ENCODE data around the gene P2RY8.
"Not testable (repeated sequence)": the region's sequence is repeated elsewhere in the genome, so short reads cannot be mapped to it uniquely, and the experiment has no call there.

The P2RY8 gene

DNA sequence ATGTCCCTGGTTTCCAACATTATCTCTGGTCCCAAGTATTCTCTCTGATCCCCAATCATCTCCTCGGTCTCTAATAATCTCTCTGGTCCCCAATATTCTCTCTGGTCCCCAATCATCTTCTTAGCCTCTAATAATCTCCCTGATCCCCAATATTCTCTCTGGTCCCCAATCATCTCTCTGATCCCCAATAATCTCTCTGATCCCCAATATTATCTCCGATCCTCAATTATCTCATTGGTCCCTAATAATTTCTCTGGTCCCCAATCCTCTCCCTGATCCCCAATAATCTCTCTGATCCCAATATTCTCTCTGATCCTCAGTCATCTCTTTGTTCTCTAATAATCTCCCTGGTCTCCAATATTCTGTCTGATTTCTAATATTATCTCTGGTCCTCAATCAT, 16.6 kb downstream of the P2RY8 start:
- DNase-seq (ENCODE audit: low read depth in 2 of 3, low spot score in 1 of 3), result no peak

- DNase-seq (ENCODE audit: low read depth in 2 of 3, low spot score in 1 of 3), result no peak
These were observed 17.9 kb downstream of the P2RY8 start for GRCh38 chrX:1519022-1519497.

DNA sequence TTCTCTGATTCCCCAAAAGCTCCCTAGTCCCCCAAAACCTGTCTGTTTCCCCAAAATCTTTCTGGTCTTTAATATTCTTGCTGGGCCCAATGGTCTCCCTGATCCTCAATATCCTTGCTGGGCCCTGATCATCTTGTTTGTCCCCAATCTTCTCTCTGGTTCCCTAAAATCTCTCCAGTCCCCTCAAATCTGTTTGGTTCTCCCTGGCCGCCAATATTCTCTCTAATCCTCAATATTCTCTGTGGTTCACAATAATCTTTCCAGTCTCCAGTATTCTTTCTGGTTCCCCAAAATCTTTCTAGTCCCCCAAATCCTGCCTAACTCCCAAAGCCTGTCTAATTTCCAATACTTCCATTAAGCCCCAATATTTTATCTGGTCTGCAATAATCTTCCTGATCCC, 18.5 kb downstream of the P2RY8 start:
- DNase-seq (ENCODE audit: low read depth in 2 of 3, low spot score in 1 of 3), result no peak

DNA sequence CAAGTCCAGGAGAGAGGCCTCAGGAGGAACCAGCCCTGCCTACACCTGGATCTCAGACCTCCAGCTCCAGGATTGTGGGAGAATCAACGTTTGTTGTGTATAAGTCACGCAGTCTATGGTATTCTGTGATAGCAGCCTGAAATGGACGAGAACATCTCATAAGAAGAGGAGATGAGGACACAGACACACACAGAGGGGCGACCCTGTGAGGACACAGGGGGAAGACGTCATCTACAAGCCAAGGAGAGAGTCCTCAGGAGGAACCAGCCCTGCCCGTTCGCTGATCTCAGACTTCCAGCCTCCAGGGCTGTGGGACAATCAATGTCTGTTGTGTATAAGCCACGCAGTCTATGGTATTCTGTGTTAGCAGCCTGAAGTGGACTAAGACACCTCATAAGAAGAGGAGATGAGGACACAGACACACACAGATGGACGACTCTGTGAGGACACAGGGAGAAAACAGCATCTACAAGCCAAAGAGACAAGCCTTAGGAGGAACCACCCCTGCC, 20.3 kb downstream of the P2RY8 start:
- DNase-seq (ENCODE audit: low read depth in 2 of 3, low spot score in 1 of 3), result no peak

DNA sequence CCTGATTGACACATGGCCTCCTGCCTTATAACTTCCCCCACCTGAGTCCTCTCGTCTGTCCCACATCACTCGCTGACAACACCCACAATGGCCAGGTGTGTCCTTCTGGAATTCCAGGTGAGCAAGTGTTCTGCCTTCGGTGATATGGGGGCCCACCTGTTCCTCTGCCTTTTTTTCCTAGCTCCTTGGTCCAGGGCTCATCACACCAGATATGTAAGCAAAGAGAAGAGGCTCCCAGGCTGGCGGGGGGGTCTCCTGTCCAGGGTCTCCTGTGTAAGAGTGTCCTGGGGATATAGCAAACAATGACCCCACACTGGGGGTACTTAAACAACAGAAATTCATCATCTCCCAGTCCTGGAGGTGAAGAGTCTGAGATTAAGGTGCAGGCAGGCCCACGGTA, 25.2 kb downstream of the P2RY8 start:
- DNase-seq (ENCODE audit: low read depth in 2 of 3, low spot score in 1 of 3), result no peak

- no peak for DNase-seq (ENCODE audit: low read depth in 2 of 3, low spot score in 1 of 3)
These were observed 25.8 kb downstream of the P2RY8 start for GRCh38 chrX:1511150-1511549.

DNA sequence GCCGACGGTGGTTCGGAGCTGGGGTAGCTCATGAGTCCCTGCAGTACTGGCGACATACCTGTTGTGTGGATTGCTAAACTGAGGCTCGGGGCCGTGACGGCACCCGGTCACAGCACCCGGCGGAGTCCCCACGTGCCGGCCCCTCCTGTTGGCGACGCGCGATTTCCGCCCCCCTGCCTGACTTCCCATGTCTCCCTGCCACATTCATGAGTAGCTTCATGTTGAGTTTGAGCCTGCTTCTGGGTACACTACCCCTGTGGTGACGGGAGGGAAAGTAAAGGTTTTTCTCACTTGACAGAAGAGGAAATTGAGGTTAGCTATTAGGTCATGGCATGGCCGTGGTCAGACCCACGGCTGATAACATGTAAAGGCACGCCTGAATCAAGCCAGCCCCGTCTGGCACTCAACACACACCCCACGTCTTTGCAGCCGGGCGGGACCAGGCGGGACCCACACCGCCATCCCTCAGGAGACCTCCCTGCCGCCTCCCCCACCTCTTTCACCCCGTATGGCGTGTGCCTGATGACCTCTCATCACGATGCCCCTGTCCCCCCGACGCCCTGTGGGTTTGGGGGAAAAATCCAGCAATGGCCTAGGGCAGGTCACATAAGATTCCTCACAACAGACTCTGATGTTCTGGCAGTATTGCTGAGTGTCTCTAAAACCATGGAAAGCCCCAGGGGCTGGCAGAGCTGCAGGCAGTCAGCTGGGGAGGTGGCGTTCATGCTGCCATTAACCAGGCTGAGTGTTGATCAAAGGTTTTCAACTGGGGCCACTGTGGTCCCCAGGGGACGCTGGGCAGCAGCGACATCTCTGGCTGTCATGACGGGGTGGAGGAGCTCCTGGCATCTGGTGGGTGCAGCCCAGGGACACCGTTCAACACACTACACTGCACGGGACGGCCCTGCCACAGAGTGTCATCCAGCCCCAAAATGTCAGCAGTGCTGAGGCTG, 29.2 kb downstream of the P2RY8 start:
- no peak for DNase-seq (ENCODE audit: low read depth in 2 of 3, low spot score in 1 of 3)

DNA sequence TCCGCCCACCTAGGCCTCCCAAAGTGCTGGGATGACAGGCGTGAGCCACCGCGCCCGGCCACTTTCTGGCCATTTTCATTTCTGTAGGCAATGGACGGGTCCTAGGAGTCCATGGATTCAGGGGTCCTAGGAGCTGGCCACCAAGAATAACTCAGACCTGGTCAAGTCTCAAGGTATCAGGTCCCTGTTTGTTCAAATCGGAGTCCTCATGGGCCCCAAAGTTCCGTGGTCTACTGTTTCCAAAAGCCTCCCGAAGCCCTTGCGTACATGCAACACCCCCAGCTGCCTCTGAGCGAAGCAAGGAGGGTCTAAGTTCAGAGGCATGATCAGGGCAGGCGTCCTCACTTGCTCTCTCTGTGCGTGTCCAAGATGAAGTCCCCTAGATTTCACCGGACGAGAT, 30.1 kb downstream of the P2RY8 start:
- DNase-seq (ENCODE audit: low read depth in 2 of 3, low spot score in 1 of 3), result no peak

GRCh38 chrX:1502853-1503252, 34.1 kb downstream of the P2RY8 start:
- no peak for DNase-seq (ENCODE audit: low read depth in 2 of 3, low spot score in 1 of 3)

- no peak for DNase-seq (ENCODE audit: low read depth in 2 of 3, low spot score in 1 of 3)
These were observed 34.7 kb downstream of the P2RY8 start for GRCh38 chrX:1502241-1502640.

- DNase-seq (ENCODE audit: low read depth in 2 of 3, low spot score in 1 of 3), result no peak
These were observed 36.0 kb downstream of the P2RY8 start for GRCh38 chrX:1500701-1501624.

DNA sequence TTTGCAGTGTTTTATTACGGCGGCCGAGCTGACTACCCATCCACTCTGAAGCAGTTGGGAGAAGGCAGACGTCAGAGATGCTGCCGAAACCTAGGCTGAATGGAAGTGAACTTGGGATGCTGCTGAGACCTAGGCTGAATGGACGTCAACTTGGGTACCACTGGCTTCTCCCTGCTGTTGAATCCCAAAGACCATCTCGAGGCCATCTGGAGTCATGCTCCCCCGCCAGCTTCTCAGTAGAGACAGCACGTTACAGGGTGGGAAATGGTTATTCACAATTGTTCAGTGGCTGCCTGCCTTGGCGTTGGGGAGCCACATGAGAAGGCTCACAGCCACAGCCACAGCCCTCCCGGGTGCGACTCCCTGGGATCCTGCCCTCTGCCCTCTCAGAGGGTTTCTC, 40.9 kb downstream of the P2RY8 start:
- DNase-seq (ENCODE audit: low read depth in 2 of 3, low spot score in 1 of 3), result no peak

DNA sequence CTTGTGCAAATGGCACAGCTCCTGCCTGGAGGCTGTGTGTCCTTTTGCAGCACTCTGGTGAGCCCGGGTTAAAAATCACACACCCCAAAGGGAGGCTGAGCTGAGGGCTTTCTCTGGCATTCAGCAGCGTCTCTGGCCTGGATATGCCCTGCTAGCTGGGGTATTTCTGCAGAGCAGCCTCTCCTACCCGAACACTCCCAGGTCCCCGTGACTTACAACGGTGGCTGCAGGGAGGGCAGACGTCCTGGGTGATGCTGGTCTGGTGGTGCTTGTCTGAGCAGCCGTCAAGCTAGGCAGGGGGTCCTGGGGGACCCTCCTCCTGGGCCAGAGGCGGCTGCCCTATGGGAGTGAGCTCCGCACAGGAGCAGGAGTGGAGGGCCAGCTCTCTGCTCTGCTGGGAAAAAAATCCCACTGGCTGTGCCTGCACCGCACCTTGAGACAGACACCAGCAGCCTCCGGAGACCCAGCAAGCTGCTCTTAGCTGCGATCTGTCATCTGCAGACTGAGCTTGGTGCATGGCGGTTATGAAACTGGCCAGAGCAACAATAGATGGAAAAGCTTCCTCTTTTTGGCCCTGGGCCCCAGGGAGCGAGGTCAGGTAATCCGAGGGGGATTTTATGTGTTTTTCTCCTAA, 43.0 kb downstream of the P2RY8 start:
- DNase-seq (ENCODE audit: low read depth in 2 of 3, low spot score in 1 of 3), result no peak

DNA sequence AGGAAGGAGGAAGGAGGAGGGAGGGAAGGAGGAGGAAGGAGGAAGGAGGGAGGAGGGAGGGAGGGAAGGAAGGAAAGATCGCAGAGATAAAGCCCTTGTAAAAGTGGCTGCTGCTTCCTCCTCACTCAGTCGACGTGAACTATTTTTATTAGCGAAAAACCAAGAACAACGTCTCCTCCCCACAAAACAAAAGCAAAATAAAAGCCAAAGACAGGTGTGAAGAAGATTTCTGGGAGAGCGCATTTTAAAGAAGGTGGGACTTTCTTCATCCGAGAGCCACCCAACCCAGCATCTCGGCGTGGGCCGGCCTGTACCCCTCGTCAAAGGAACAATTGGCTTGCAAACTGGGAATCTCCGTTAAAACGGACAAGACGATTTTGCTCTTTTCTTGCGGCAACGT, 43.6 kb downstream of the P2RY8 start:
- no peak for DNase-seq (ENCODE audit: low read depth in 2 of 3, low spot score in 1 of 3)

- DNase-seq (ENCODE audit: low read depth in 2 of 3, low spot score in 1 of 3), result no peak
These were observed 44.5 kb downstream of the P2RY8 start for GRCh38 chrX:1492421-1493012.

GRCh38 chrX:1491851-1492349, 45.1 kb downstream of the P2RY8 start:
- DNase-seq (ENCODE audit: low read depth in 2 of 3, low spot score in 1 of 3), result peak; percentile 36 to 57 (median 53)

GRCh38 chrX:1491248-1491647, 45.7 kb downstream of the P2RY8 start:
- DNase-seq (ENCODE audit: low read depth in 2 of 3, low spot score in 1 of 3), result not testable (repeated sequence)

GRCh38 chrX:1490723-1491122, 46.3 kb downstream of the P2RY8 start:
- not testable (repeated sequence) for DNase-seq (ENCODE audit: low read depth in 2 of 3, low spot score in 1 of 3)

DNA sequence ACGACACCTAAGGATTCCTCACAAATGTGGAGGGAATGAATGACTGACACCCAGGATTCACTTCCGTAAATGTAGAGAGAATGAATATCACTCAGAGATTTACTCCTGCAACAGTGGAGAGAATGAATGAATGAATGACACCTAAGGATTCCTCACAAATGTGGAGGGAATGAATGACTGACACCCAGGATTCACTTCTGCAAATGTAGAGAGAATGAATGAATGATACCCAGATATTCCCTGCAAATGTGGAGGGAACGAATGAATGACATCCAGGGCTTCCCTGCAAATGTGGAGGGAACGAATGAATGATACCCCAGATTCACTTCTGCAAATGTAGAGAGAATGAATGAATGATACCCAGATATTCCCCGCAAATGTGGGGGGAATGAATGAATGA, 47.6 kb downstream of the P2RY8 start:
- DNase-seq (ENCODE audit: low read depth in 2 of 3, low spot score in 1 of 3), result not testable (repeated sequence)

GRCh38 chrX:1488745-1489144, 48.2 kb downstream of the P2RY8 start:
- no peak for DNase-seq (ENCODE audit: low read depth in 2 of 3, low spot score in 1 of 3)
